Measurements from ENCODE around the gene GRIN3A. TPM values are rescaled to one million over a fixed set of nuclear protein-coding genes. Genes with fewer than 3 reads are reported as not detected.
A peak's percentile ranks its signal among the peaks of the same experiment; 100 is the strongest.

GRIN3A gene
- total and polyA plus RNA-seq, 9 of the 15 experiments (the other 6 are each of a cell fraction or from before 2014, with no cell fraction given): 0.01 to 0.03 TPM; not detected in 7

DNA sequence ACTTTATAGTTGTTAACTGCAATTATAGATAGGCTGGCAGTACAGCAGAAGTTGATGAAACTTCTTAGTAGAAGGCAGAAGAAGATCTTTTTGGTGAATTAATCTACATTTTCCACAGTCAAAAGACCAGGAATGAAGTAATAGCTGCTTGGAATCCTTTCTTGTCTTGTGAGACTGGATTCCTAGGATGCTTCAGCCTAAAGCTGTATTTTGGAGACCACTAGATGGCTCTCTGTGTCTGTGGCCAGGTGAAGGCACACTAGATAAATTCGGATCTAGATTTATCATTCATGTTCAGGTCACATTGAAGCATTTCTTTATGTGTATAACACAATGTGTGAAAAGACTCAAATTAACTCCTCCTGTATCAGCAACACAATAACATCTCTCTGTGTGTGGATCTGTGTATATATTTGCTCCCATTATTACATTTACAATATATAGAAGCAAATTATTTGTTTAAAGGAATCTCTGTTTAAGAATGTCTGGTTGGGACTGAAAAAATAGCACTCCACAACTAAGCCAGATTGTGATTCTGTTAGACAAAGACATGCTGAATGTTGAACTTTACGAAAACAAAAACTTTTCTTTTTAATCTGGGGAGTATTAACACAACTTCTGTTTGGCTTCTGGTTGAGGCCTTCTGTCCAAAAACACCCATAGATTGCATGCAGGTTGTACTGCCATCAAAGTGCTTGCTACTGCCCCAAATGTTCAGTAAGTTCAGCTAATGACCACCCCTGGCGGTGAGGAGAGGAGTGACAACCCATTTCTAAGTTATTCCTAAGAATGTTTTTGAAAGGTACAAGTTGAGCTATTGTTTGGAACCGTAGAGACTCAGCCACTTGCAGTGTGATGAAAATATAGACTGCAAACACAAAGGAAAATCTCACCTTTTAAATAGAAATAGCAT lies 10.6 kb downstream of the GRIN3A start:
- Histone ChIP-seq H3K4me3 (no peak overlapping the region), H3K79me2 (ENCODE audit: control insufficient read depth, insufficient read depth, low read length) (no peaks in the 10 kb centered on the region), H3K9me3 (replicated peaks; ENCODE audit: control insufficient read depth, insufficient read depth, low read depth, low read length) (no peaks in the 10 kb centered on the region), H3K9ac (ENCODE audit: insufficient read depth in 1 of 2, low read depth in 2 of 2, low read length in 2 of 2) (no peak overlapping the region), H2AFZ (ENCODE audit: low read depth, low read length) (no peak overlapping the region), H3K27me3 (ENCODE audit: control insufficient read depth in 2 of 2, insufficient read depth in 2 of 2, low read length in 2 of 2) (no peaks in the 10 kb centered on the region), H4K20me1 (replicated peaks; ENCODE audit: control insufficient read depth, insufficient read depth, low read length) (no peaks in the 10 kb centered on the region), H3K4me1 (replicated peaks in 1 of 2; ENCODE audit: control insufficient read depth in 2 of 2, insufficient read depth in 2 of 2, low read length in 2 of 2) (no peaks in the 10 kb centered on the region), H3K4me2 (ENCODE audit: insufficient read depth, low read length) (no peak overlapping the region), H3K36me3 (ENCODE audit: control insufficient read depth, insufficient read depth, low read length) (no peaks in the 10 kb centered on the region), H3K9me1 (ENCODE audit: control insufficient read depth, insufficient read depth, low read length) (no peaks in the 10 kb centered on the region), H3K27ac (ENCODE audit: extremely low read depth, low read depth, low read length) (no peak overlapping the region)
- ChIA-PET POLR2A (interaction anchor here (0.6 to 0.7 kb wide), 2 partner anchors 70 to 241 kb away, joined by 3 to 5 read pairs; a partner anchor contains a TSS), CTCF (ENCODE audit: low intra/inter-chr PET ratio) (no interaction called here)
- WGBS (ENCODE audit: insufficient coverage, low coverage, missing lambda C conversion rate): 3% methylated on average over 4 of the region's 4 CpGs
- peak; percentile 75 for ATAC-seq
- BruUV-seq (replicated peaks): no TSS peak
- DNase-seq (ENCODE audit: extremely low read depth in 1 of 4, low spot score in 3 of 4): peak; percentile 20 to 31 (median 24)
- intact Hi-C loops (cut with micrococcal nuclease) (loop anchor here (5.0 kb wide), 1 partner anchor 126 kb away; no protein-coding TSS in a partner anchor), in situ Hi-C loops (cut with MboI) (no loop called here)
- peak; percentile 82 for FAIRE-seq
- TF ChIP-seq RAD21 (CRISPR knock-in tag; conservative IDR thresholded peaks at IDR 0.05 in 1 of 2, IDR thresholded peaks at IDR 0.05 in 1 of 2) (peak in 1 of 2 experiments; percentile 56; a peak in 3 of 4 replicates), SMC3 (conservative IDR thresholded peaks at IDR 0.05; ENCODE audit: insufficient read depth, low read depth, low read length) (peak; percentile 33; the same call in 1 of the 2 replicates), HDAC3 (IDR thresholded peaks at IDR 0.05; ENCODE audit: borderline replicate concordance, partially characterized antibody) (no peak)
- TF ChIP-seq, protein P1, sequence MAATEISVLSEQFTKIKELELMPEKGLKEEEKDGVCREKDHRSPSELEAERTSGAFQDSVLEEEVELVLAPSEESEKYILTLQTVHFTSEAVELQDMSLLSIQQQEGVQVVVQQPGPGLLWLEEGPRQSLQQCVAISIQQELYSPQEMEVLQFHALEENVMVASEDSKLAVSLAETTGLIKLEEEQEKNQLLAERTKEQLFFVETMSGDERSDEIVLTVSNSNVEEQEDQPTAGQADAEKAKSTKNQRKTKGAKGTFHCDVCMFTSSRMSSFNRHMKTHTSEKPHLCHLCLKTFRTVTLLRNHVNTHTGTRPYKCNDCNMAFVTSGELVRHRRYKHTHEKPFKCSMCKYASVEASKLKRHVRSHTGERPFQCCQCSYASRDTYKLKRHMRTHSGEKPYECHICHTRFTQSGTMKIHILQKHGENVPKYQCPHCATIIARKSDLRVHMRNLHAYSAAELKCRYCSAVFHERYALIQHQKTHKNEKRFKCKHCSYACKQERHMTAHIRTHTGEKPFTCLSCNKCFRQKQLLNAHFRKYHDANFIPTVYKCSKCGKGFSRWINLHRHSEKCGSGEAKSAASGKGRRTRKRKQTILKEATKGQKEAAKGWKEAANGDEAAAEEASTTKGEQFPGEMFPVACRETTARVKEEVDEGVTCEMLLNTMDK (IDR thresholded peaks at IDR 0.05; ENCODE audit: borderline replicate concordance, insufficient read depth, low read depth, low read length, poor library complexity, severe bottlenecking): no peak
- TF ChIP-seq, protein P2, sequence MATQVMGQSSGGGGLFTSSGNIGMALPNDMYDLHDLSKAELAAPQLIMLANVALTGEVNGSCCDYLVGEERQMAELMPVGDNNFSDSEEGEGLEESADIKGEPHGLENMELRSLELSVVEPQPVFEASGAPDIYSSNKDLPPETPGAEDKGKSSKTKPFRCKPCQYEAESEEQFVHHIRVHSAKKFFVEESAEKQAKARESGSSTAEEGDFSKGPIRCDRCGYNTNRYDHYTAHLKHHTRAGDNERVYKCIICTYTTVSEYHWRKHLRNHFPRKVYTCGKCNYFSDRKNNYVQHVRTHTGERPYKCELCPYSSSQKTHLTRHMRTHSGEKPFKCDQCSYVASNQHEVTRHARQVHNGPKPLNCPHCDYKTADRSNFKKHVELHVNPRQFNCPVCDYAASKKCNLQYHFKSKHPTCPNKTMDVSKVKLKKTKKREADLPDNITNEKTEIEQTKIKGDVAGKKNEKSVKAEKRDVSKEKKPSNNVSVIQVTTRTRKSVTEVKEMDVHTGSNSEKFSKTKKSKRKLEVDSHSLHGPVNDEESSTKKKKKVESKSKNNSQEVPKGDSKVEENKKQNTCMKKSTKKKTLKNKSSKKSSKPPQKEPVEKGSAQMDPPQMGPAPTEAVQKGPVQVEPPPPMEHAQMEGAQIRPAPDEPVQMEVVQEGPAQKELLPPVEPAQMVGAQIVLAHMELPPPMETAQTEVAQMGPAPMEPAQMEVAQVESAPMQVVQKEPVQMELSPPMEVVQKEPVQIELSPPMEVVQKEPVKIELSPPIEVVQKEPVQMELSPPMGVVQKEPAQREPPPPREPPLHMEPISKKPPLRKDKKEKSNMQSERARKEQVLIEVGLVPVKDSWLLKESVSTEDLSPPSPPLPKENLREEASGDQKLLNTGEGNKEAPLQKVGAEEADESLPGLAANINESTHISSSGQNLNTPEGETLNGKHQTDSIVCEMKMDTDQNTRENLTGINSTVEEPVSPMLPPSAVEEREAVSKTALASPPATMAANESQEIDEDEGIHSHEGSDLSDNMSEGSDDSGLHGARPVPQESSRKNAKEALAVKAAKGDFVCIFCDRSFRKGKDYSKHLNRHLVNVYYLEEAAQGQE (IDR thresholded peaks at IDR 0.05; ENCODE audit: borderline replicate concordance): peak; percentile 25; the same call in 1 of the 2 replicates
- TF ChIP-seq, protein P2 (CRISPR knock-in tag; IDR thresholded peaks at IDR 0.05; ENCODE audit: low read depth): no peak
